C1 segment of cervical spinal cord (tissue), 14 donors: ENCODE measurements around the gene PINLYP.
A peak's percentile ranks its signal among the peaks of the same experiment; 100 is the strongest.
"Not testable (repeated sequence)": the region's sequence is repeated elsewhere in the genome, so short reads cannot be mapped to it uniquely, and the experiment has no call there.

ENCODE experiments used
- DNase-seq, 14 donors: peaks; one replicate each; lab custom pipeline; 2025; lab: John Stamatoyannopoulos, UW

PINLYP gene

GRCh38 chr19:43575156-43575950 lies at the start of gene PINLYP, which contains the start of gene XRCC1:
TSS of gene PINLYP (plus strand) at chr19:43575801. CDS start at chr19:43577192, 1,391 bp downstream.
TSS of gene XRCC1 (minus strand) at chr19:43575527. CDS start at chr19:43575458, 69 bp downstream.
- peak; percentile 53 to 97 (median 90) for DNase-seq

DNA sequence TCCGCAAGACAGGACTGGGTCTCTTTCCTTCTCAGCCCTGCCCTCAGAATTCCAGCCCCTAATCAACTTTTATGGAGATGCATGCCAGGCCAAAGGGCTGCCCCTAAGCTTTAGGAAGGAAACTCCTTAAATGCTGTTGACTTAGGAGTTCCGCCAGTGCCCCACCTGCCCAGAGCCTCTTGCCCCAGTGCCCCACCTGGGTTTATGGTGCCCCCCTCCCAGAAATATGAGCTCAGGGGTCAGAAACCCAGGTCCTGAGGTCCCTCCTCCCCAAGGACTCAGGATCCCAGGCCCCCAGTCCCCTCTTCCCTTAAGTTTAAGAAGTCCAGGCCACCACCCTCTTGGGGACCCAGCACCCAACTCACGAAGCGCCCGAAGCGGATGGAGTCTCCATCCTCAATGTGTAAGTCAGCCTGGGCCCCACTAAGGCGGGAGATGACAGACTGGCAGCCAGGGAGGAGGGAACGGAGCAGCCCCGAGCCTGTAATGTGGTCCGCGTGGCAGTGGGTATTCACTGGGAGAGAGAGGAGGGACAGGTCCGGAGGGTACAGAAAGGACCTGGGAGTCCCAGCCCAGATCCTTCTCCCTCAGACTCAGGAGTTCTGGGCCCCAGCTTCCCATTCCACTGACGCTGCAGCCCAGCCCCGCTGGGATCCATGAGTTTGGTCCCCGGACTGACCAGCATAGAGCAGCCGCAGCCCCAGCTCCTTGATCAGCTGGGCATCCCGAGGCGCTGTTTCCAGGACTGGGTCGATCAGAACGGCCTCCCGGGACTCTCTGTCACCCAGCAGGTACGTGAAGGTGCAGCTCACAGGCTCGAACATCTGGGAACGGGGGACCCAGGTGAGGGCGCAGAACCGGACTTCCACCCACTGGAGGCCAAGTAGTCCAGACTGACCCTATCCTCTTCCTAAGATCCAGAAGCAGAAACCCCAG lies 49.5 kb upstream of the PINLYP start:
- DNase-seq: peak in 7 of 14 donors; percentile 2 to 55 (median 26)

DNA sequence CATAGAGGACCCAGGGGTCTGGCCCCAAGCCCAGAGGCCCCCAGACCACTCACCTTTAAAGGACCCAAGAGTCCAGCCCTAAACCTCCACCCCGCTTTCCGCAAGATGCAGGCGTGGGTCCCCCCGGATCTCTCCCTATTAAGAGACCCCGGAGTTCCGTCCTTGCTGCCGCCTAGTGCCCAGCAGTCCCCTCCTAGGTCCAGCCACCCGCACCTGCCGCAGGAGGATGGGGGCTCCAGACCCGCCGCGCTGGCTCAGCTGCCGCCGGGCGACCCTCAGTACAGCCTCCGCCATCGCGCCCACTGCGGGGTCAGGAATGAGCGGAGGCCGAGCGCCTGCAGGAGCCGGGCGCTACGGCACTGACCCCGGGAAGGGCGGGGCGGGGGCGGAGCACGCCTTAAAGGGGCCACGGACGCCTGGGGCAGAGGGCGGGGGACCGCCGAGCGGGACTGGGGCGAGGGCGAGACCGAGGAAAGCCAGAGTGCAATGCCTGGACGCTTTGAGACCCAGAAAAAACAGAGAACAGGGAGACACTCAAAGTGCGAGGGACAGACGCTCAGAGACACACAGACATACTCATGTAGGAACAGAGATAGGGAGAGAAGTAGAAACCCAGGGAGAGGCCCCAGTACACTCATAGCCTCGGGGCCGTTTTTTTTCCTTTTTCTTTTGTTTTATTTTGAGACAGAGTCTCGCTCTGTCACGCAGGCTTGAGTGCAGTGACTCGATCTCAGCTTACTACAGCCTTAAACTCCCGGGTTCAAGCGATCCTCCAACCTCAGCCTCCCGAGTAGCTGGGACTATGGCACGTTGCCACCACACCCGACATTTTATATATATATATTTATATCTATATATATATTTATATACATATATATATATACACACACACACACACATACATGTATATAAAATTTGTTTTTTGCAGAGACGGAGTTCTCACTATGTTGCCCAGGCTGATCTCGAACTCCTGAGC lies 48.4 kb upstream of the PINLYP start, which contains the start of gene ETHE1:
Gene ETHE1, minus strand, starts transcription at position 318 of the 976 bp plus-strand sequence. Its CDS starts 24 bp downstream, at position 294.
- peak in 13 of 14 donors; percentile 54 to 84 (median 67) for DNase-seq

DNA sequence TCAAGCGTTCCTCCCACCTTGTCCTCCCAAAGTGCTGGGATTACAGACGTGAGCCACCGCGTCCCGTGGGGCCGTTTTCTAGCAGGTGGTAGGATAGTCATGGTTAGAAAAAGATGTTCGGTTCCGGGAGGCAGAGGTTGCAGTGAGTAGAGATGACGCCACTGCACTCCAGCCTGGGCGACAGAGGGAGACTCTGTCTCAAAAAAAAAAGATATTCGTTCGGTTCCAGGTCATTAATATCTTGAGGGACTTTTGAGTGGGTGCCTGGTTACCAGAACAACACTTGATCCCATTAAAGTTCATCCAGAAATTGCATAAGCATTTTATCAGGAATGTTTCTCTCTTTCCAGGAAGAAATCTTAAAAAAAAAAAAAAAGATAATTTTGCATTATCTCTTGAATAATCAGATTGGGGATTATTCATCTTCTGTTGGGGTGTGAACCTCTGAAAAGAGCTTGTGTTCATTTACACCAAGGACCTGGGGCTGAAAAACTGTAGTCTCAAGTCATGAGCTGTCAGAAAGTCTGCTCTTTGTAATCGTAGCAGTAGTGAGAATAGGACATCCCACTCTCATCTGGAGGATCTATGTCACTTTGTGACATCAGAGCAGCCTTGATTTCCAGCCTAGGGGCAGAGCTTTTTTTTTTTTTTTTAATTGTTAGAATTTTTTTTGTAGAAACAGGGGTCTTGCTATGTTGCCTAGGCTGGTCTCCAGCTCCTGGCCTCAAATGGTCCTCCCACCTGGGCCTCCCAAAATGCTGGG lies 47.6 kb upstream of the PINLYP start:
- DNase-seq: peak in 3 of 14 donors; percentile 2 to 13 (median 9)

DNA sequence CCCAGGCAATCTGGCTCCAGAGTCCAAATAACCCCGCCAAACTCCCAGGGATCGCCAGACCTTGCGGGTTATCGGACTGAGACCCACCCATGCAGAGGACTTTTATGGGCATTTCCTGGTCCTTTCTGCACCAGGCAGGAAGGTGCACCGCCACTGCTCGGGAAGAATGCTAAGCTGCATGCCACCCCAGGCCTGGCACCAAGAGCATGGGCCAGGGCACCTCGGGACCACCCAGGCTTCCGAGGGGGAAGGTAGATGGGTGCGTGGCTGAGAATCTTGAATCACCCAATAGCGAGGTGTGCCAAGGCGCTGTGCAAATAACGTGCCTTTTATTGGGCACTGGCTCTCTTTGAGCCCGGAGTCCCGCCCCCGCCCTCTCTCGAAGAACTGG lies 43.0 kb upstream of the PINLYP start:
- peak in 5 of 14 donors; percentile 45 to 86 (median 55) for DNase-seq

- DNase-seq: peak; percentile 71 to 94 (median 88)
Measured at GRCh38 chr19:43532962-43533545, 42.5 kb upstream of the PINLYP start, which contains the start of gene ZNF575. TSS of gene ZNF575 (plus strand) at chr19:43533188. CDS start at chr19:43534423, 1,235 bp downstream.

- peak; percentile 36 to 98 (median 84) for DNase-seq
Measured at GRCh38 chr19:43533546-43534304, 41.9 kb upstream of the PINLYP start.

GRCh38 chr19:43534305-43534815 lies 41.2 kb upstream of the PINLYP start:
- peak in 2 of 14 donors; percentile 66 to 80 for DNase-seq

DNA sequence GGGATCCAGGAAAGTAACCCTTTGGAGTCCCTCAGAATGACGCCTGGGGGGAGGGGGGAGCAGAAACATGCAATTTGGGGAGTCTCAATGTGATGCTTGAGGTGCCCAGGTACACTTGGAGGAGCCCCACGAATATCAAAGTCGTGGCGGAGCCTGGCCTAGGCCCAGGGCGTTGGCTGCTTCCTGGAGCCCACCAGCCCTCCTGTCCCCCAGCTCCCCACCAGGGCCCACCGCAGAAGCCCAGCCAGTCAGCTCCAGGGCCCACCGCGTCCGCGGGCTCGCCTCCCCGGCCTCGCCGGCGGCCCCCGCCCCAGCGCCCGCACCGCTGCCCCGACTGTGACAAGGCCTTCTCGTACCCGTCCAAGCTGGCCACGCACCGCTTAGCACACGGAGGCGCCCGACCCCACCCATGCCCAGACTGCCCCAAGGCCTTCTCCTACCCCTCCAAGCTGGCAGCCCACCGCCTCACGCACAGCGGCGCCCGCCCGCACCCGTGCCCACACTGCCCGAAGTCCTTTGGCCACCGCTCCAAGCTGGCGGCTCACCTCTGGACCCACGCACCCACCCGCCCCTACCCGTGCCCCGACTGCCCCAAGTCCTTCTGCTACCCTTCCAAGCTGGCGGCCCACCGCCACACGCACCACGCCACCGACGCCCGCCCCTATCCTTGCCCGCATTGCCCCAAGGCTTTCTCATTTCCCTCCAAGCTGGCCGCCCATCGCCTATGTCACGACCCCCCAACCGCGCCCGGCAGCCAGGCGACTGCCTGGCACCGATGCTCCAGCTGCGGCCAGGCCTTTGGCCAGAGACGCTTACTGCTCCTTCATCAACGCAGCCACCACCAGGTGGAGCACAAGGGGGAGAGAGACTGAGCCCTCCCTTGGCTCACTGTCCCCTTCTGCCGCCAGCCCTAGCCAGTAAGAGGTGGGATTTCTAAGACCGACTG lies 40.5 kb upstream of the PINLYP start:
- peak in 11 of 14 donors; percentile 5 to 68 (median 25) for DNase-seq

- DNase-seq: no peak
Measured at GRCh38 chr19:43538922-43539321, 36.7 kb upstream of the PINLYP start.

DNA sequence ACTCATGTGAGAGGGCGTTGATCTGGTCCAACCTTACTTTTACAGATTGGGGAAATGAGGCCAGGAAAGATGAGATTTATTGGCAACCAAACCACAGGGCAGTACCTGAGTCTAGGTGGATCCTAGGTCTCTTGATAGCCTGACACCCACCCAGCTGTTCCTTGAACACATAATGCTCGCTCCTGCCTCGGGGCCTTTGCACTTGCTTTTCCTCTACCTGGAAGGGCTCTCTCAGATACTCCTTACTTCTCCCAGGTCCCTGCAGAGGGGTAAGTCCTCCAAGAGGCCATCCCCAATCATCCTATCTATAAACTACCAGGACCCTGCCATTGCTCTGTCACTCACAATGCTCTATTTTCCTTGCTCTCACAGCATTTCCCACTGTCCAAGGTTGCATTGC lies 35.2 kb upstream of the PINLYP start:
- no peak for DNase-seq

DNA sequence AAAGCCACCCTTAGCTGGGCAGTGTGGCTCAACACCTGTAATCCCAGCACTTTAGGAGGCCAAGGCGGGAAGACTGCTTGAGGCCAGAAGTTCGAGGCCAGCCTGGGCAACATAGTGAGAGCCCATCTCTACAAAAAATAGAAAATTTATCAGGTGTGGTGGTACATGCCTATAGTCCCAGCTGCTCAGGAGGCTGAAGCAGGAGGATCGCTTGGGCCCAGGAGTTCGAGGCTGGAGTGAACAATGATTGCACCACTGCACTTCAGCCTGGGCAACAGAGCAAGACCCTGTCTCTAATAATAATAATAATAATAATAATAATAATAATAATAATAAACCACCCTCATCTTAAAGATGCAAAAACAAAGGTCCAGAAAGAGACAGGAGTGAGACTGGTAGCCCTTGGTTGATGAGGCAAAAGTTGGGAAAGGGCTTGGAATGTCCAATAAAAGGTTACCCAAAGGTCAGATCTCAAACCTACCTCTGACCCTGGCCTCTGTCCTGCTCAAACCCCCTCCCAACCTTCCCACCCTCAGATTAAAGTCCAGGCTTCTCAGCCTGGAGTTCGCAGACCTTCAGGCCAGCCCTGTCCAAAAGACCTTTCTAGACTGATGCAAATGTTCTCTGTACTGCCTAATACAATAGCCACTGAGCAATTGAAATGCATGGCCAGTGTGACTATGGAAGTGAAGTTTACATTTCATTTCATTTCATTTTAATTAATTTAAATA lies 33.5 kb upstream of the PINLYP start:
- no peak for DNase-seq

DNA sequence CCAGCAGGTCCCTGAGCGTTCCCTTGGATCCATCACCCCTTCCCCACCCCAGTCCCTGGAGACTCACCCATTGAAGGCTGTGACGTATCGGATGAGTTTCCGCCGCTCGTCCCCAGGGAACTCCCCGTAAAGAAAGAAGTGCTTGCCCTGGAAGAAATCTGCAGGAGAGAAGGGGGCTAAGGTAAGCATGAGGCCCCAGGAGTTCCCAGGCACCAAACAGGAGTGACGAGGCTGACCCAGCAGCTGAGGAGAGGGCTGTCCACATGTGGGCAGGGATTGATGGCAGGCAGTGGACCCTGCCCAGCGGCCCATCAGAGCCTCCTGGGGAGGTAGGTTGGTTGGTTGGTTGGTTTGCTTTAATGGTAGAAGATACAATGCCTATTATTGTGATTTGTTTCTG lies 31.5 kb upstream of the PINLYP start:
- no peak for DNase-seq

- DNase-seq: no peak
Measured at GRCh38 chr19:43545276-43545675, 30.3 kb upstream of the PINLYP start.

- DNase-seq: peak in 7 of 14 donors; percentile 2 to 28 (median 9)
Measured at GRCh38 chr19:43545981-43546380, 29.6 kb upstream of the PINLYP start.

- no peak for DNase-seq
Measured at GRCh38 chr19:43546581-43546980, 29.0 kb upstream of the PINLYP start.

GRCh38 chr19:43547926-43548325 lies 27.7 kb upstream of the PINLYP start:
- DNase-seq: not testable (repeated sequence)
